Neural crest cell (in vitro differentiated cells): ENCODE results near the gene SLIT3. TPM values are rescaled to one million over a fixed set of nuclear protein-coding genes. Genes with fewer than 3 reads are reported as not detected.

ENCODE experiments used
- DNase-seq: peaks from one replicate; pipeline ENCODE4 v3.0.0; 2021; ENCODE audit warnings: low read depth, mixed read lengths, low spot score
- H3K27ac Mint-ChIP-seq: one replicate; pipeline ENCODE4 v1.8.0; 2021; ENCODE audit warnings: mild to moderate bottlenecking, mixed read lengths; ENCODE audit not compliant: unreplicated experiment
- H3K27me3 Mint-ChIP-seq: 2 replicates; pipeline ENCODE4 v1.8.0; 2021; ENCODE audit warnings: low read depth, mild to moderate bottlenecking, mixed read lengths
- H3K36me3 Mint-ChIP-seq: 2 replicates; pipeline ENCODE4 v1.8.0; 2021; ENCODE audit warnings: low read depth, mild to moderate bottlenecking, mixed read lengths
- H3K4me1 Mint-ChIP-seq: 2 replicates; pipeline ENCODE4 v1.8.0; 2021; ENCODE audit warnings: mixed read lengths
- H3K4me3 Mint-ChIP-seq: one replicate; pipeline ENCODE4 v1.8.0; 2021; ENCODE audit warnings: mild to moderate bottlenecking, mixed read lengths
- H3K9me3 Mint-ChIP-seq: 2 replicates; pipeline ENCODE4 v1.8.0; 2021; ENCODE audit warnings: mixed read lengths
- CTCF ChIP-seq: fragments of 200-600 bp; sonication (generic); conservative IDR thresholded peaks from 2 replicates; pipeline ENCODE4 v1.5.0; 2021; ENCODE audit warnings: antibody characterized with exemption, mild to moderate bottlenecking
- total RNA-seq: library from RNA; stranded (reverse); gene quantifications from 2 replicates; pipeline ENCODE4 v1.2.1, GENCODE V29; 2021

SLIT3 gene
- total RNA-seq, 1 donor from 2014 or later: 13.3 TPM

DNA sequence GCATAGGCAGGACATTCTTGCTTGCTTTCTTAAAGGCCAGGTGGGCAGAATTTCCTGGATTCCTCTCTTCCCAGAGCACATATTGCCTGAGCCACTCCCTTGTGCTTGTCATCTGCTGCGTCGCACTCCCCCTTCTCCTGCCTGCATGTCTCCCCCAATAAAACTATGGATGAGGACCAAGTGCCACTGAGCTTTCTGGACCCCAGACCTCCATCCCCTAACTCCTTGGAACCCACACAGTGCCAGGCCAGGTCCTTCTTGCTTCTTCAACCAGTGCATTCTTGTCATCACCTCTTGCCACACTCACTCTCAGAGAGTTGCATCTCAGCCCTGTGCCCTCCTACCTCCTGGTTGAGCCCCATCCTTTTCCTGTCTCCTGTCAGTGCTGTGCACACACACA, 563.9 kb downstream of the SLIT3 start:
- no peak for TF ChIP-seq CTCF
- H3K4me1 Mint-ChIP-seq: peaks cover 32% of the 10 kb centered on the region
- H3K4me3 Mint-ChIP-seq: no peak overlapping the region
- DNase-seq: no peak
- H3K27me3 Mint-ChIP-seq: no peaks in the 10 kb centered on the region
- peak overlapping the region; percentile 59 for H3K27ac Mint-ChIP-seq
- no peaks in the 10 kb centered on the region for H3K36me3 Mint-ChIP-seq
- no peaks in the 10 kb centered on the region for H3K9me3 Mint-ChIP-seq

GRCh38 chr5:168736281-168736831, 564.6 kb downstream of the SLIT3 start:
- DNase-seq: no peak
- H3K9me3 Mint-ChIP-seq: peaks cover under 1% of the 10 kb centered on the region
- no peak overlapping the region for H3K4me3 Mint-ChIP-seq

DNA sequence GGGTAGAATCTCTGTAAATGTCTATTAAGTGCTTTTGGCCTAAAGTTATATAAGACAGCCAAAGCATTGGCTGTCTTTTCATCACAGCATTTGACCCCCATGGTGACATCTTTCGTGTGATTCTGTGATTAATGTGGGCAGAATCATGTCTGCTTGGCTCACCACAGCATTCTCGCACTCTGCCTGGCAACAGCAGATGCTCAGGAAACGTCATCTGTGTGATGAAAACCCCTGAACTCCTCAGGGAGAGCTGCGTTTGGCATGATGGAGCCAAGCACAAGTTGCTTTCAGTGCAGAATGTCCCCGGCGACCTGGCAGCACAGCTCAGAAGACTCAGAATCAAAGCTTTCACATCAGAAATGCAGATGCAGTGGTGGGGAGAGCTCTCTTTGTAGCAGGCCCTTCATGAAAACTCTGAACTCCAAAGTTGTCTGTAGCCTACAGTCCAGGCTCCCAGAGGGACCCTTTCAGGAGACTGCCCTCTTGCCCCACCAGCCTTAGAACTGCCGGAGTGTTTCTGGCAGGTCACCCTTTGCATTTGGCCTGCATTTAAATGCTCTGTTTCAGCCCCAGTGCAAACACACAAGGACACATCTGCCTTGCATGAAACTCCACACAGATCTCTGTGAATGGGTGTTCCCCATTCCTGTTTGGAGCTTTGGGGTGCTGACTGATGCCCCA, 566.2 kb downstream of the SLIT3 start:
- Mint-ChIP-seq H3K36me3 (peaks cover 4% of the 10 kb centered on the region), H3K27me3 (no peaks in the 10 kb centered on the region), H3K4me1 (peaks cover 24% of the 10 kb centered on the region), H3K9me3 (peaks cover 9% of the 10 kb centered on the region), H3K4me3 (no peak overlapping the region), H3K27ac (peak overlapping the region; percentile 36)
- no peak for TF ChIP-seq CTCF
- no peak for DNase-seq

More at GRCh38 chr5:168736281-168736831, 564.6 kb downstream of the SLIT3 start:
- H3K27ac Mint-ChIP-seq: no peak overlapping the region
- H3K36me3 Mint-ChIP-seq: no peaks in the 10 kb centered on the region
- peaks cover 32% of the 10 kb centered on the region for H3K4me1 Mint-ChIP-seq
- no peaks in the 10 kb centered on the region for H3K27me3 Mint-ChIP-seq
- TF ChIP-seq CTCF: no peak

GRCh38 chr5:168734119-168734518, 566.8 kb downstream of the SLIT3 start:
- H3K27me3 Mint-ChIP-seq: no peaks in the 10 kb centered on the region

GRCh38 chr5:168728546-168729211, 572.3 kb downstream of the SLIT3 start:
- H3K36me3 Mint-ChIP-seq: peaks cover 4% of the 10 kb centered on the region
- no peaks in the 10 kb centered on the region for H3K4me1 Mint-ChIP-seq
- H3K4me3 Mint-ChIP-seq: no peak overlapping the region
- no peaks in the 10 kb centered on the region for H3K27me3 Mint-ChIP-seq
- no peak for TF ChIP-seq CTCF
- peaks cover 13% of the 10 kb centered on the region for H3K9me3 Mint-ChIP-seq
- no peak for DNase-seq
- no peak overlapping the region for H3K27ac Mint-ChIP-seq

More at GRCh38 chr5:168734119-168734518, 566.8 kb downstream of the SLIT3 start:
- DNase-seq: no peak
- peaks cover 24% of the 10 kb centered on the region for H3K4me1 Mint-ChIP-seq
- peaks cover 4% of the 10 kb centered on the region for H3K36me3 Mint-ChIP-seq
- no peak overlapping the region for H3K4me3 Mint-ChIP-seq
- no peak for TF ChIP-seq CTCF
- H3K9me3 Mint-ChIP-seq: peaks cover 9% of the 10 kb centered on the region
- H3K27ac Mint-ChIP-seq: no peak overlapping the region
